Parathyroid adenoma (tissue), 2 donors: ENCODE data around the gene TUBB8.
"Not testable (repeated sequence)": the region's sequence is repeated elsewhere in the genome, so short reads cannot be mapped to it uniquely, and the experiment has no call there.

Experiments used
- H2AFZ ChIP-seq: fragments of 300-600 bp; sonication (generic); one replicate; pipeline ENCODE4 v1.7.0; 2017; ENCODE audit warnings: antibody characterized with exemption, mild to moderate bottlenecking
- H3K27ac ChIP-seq: fragments of 300-600 bp; sonication (generic); one replicate; pipeline ENCODE4 v1.7.0; 2017
- H3K27me3 ChIP-seq: fragments of 300-600 bp; sonication (generic); one replicate; pipeline ENCODE4 v1.7.0; 2017; ENCODE audit warnings: low read length; ENCODE audit not compliant: control insufficient read depth, insufficient read depth
- H3K36me3 ChIP-seq: fragments of 300-600 bp; sonication (generic); one replicate; pipeline ENCODE4 v1.7.0; 2017; ENCODE audit warnings: low read length; ENCODE audit not compliant: control insufficient read depth, insufficient read depth
- H3K4me1 ChIP-seq: fragments of 300-600 bp; sonication (generic); one replicate; pipeline ENCODE4 v1.7.0; 2017; ENCODE audit warnings: control low read depth
- H3K4me2 ChIP-seq: fragments of 300-600 bp; sonication (generic); one replicate; pipeline ENCODE4 v1.7.0; 2017; ENCODE audit warnings: low read length
- H3K4me3 ChIP-seq: fragments of 300-600 bp; sonication (generic); one replicate; pipeline ENCODE4 v1.7.0; 2017; ENCODE audit warnings: low read depth, low read length
- H3K79me2 ChIP-seq: fragments of 300-600 bp; sonication (generic); one replicate; pipeline ENCODE4 v1.7.0; 2017; ENCODE audit warnings: control low read depth
- H3K9ac ChIP-seq: fragments of 300-600 bp; sonication (generic); one replicate; pipeline ENCODE4 v1.7.0; 2017; ENCODE audit warnings: mild to moderate bottlenecking
- H3K9me3 ChIP-seq: fragments of 300-600 bp; sonication (generic); one replicate; pipeline ENCODE4 v1.7.0; 2017; ENCODE audit warnings: low read length; ENCODE audit not compliant: control insufficient read depth
- donor health status: primary hyperparathyroidism.

TUBB8 gene

DNA sequence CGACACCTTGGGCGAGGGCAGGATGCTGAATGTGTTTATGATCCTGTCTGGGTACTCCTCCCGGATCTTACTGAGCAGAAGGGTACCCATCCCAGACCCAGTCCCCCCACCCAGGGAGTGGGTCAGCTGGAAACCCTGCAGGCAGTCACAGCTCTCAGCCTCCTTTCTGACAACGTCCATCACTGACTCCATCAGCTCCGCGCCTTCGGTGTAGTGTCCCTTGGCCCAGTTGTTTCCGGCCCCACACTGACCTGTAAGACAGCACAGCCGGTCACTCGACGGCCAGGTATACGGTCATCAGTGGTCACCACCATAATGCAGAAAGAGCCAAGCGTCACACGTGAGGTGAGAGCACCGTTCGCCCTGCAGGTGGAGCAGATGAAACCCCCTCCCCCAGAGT lies 1.2 kb downstream of the TUBB8 start:
- H3K27ac ChIP-seq, H3K4me2 ChIP-seq, H2AFZ ChIP-seq, H3K27me3 ChIP-seq, H3K36me3 ChIP-seq, H3K9ac ChIP-seq, H3K9me3 ChIP-seq, H3K4me3 ChIP-seq, H3K79me2 ChIP-seq: not testable (repeated sequence)
- peaks cover 12% of the 10 kb centered on the region for H3K4me1 ChIP-seq

DNA sequence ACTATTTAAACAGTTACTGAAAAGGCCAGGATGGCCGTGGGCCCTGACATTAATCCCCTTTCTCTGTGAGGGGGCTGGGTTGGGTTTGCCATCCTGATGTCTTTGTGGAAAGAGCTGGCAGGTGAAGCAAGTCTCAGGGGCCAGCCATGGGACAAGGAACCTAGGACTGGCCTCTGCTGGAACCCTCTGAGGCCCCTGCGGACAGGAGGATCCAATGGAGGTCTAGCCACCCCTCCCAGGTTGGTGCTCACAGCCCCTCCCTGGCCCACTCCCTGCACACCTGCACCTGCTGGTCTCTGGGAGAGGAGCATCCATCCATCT lies 35.8 kb downstream of the TUBB8 start:
- H3K36me3 ChIP-seq, H3K27me3 ChIP-seq, H3K4me1 ChIP-seq, H3K4me3 ChIP-seq, H3K79me2 ChIP-seq, H3K27ac ChIP-seq, H3K4me2 ChIP-seq, H3K9ac ChIP-seq, H2AFZ ChIP-seq, H3K9me3 ChIP-seq: not testable (repeated sequence)

DNA sequence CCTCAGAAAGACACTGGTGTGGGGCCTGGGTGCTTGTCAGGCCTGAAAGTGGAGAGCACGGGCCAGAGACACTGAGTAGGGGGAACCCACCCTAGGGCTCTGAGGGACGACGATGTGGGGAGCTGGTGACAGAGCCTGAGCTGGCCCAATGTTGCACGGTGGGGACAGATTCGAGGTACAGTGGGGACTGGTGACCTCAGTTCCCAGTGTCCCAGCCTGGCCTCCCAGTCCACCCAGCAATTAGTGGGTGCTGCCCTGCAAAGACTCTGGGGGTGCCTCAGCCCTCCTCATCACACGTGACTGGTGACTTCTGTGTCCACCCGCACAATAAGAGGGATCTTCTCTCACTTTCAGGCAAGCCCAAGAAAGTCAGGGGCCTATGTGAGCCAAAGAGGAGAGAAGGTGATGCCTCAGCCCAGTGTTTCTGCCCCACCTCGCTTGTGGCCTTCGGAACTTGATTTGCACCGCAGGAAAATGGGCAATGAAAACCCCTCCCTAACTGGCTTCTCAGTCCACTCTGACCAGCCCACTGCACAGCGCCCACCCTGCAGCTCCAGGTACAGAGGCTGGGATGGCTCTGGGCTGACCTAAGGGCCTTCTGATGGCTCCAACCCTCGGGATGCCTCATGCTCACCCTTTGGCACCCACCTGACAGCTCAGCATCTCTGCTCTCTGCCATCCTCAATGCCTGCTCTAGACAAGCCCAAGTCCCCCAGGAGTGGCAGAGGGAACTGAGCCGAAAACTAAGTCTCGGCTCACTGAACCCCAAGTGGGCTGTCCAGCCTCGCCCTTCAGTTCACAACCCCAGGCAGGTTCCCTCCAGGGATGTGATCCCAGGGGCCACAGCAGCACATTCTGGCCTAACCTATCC lies 36.4 kb downstream of the TUBB8 start:
- H3K79me2 ChIP-seq, H2AFZ ChIP-seq, H3K9ac ChIP-seq, H3K4me3 ChIP-seq, H3K4me2 ChIP-seq, H3K27me3 ChIP-seq, H3K27ac ChIP-seq, H3K9me3 ChIP-seq, H3K4me1 ChIP-seq, H3K36me3 ChIP-seq: not testable (repeated sequence)

DNA sequence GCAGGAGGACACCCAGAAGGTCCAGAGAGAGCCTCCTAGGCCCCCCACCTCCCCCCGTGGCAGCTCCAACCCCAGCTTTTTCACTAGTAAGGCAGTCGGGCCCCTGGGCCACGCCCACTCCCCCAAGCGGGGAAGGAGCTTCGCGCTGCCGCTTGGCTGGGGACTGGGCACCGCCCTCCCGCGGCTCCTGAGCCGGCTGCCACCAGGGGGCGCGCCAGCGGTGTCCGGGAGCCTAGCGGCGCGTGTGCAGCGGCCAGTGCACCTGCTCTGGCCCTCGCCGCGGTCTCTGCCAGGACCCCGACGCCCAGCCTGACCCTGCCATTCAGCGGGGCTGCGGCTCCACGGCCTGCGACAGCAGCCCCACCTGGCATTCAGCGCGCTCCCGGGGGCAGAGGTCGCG lies 37.8 kb downstream of the TUBB8 start:
- not testable (repeated sequence) for H3K27me3 ChIP-seq, H3K4me3 ChIP-seq, H3K79me2 ChIP-seq, H3K4me1 ChIP-seq, H3K4me2 ChIP-seq, H3K9me3 ChIP-seq, H3K9ac ChIP-seq, H3K36me3 ChIP-seq, H3K27ac ChIP-seq, H2AFZ ChIP-seq

DNA sequence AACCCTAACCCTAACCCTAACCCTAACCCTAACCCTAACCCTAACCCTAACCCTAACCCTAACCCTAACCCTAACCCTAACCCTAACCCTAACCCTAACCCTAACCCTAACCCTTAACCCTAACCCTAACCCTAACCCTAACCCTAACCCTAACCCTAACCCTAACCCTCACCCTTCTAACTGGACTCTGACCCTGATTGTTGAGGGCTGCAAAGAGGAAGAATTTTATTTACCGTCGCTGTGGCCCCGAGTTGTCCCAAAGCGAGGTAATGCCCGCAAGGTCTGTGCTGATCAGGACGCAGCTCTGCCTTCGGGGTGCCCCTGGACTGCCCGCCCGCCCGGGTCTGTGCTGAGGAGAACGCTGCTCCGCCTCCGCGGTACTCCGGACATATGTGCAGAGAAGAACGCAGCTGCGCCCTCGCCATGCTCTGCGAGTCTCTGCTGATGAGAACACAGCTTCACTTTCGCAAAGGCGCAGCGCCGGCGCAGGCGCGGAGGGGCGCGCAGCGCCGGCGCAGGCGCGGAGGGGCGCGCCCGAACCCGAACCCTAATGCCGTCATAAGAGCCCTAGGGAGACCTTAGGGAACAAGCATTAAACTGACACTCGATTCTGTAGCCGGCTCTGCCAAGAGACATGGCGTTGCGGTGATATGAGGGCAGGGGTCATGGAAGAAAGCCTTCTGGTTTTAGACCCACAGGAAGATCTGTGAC lies 38.7 kb downstream of the TUBB8 start:
- H3K4me3 ChIP-seq, H3K9ac ChIP-seq, H3K9me3 ChIP-seq, H3K36me3 ChIP-seq, H2AFZ ChIP-seq, H3K4me2 ChIP-seq, H3K4me1 ChIP-seq, H3K27me3 ChIP-seq, H3K27ac ChIP-seq, H3K79me2 ChIP-seq: not testable (repeated sequence)
